Islet precursor cell (in vitro differentiated cells): Measurements from ENCODE around the gene PBX4.
A peak's percentile ranks its signal among the peaks of the same experiment; 100 is the strongest.

Experiments used
- DNase-seq: peaks from one replicate; pipeline ENCODE4 v3.0.0-alpha.2; 2018

Gene PBX4

GRCh38 chr19:19537075-19538048 lies 81.1 kb downstream of the PBX4 start:
- DNase-seq: no peak

DNA sequence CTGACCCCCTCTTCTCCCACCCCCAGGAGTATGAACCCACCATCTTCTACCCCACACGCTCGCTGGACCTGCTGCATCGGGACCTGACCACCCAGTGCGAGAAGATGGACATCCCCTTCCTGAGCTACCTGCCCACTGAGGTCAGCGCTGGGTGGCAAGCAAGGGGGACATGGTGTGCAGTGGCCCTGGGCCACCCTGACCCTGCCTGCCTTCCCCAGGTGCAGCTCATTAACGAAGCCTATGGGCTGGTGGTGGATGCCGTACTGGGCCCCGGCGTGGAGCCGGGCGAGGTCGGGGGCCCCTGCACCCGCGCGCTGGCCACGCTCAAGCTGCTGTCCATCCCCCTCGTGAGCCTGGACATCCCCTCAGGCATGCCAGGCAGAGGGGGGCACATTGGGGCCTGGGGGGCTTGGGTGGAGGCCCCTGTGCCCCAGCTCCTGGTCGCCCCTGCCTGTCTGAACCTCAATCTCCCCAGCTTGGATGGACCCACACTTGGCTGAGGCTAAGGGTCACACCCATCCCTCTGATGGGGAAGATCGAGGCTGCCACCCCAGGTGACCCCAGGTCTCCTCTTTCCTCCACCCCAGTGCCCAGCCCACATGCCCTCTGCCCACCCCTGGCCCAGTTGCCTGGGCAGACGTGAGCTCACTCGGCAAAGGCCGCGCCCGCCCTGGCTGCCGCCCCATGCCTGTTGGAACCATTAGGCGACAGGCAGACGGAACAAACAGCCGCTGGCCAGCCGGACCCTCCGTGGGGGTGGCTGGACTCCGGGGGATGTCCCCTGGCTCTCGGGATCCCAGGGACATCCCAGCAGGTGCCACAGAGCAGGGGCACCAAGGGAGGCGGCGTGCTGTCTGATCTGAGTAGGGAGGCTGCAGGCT lies 82.9 kb downstream of the PBX4 start:
- DNase-seq: no peak

- no peak for DNase-seq
Observed at GRCh38 chr19:19534556-19535265, 83.8 kb downstream of the PBX4 start.

GRCh38 chr19:19533841-19534240 lies 84.6 kb downstream of the PBX4 start:
- DNase-seq: no peak

GRCh38 chr19:19532806-19533701 lies 85.4 kb downstream of the PBX4 start:
- DNase-seq: no peak

GRCh38 chr19:19531951-19532805 lies 86.3 kb downstream of the PBX4 start:
- DNase-seq: peak; percentile 74

DNA sequence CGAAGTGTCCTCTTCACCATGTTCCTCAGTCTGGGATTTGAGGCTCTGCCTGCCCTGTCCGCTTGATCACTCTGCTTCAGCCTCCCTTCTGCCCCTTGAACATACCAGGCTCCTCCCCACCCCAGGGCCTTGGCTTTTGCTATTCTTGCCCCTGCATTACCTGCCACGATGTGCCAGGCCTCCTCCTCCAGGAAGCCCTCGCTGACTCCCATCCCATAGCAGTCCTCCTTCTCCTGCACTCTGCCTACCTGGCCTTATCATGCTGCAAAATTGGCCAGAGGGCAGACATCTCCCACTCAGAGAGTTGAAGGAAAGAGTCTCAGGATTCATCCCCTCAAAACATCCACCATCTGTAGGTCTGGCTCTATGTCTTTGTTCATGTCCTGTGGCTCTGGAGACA lies 87.6 kb downstream of the PBX4 start:
- no peak for DNase-seq

DNA sequence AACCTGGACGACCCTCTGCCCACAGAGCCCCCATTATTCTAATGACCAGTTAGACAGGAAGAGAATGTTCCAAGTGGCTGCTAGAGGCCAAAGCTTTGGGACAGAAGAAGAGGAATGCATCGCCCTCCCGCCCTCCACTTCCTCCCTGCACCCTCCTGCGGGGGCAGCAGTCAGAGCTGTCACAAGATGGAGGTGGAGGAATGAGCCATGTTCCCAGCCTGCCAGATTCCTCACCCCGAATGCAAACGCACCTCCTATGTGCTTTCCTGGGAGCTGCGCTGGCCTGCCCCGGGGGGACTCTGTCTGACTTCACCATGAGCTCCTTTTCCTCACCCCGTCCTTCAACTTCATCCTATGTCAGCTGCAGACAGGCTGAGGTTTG lies 88.1 kb downstream of the PBX4 start:
- DNase-seq: no peak

- DNase-seq: no peak
Observed at GRCh38 chr19:19529783-19530422, 88.6 kb downstream of the PBX4 start.

- peak; percentile 87 for DNase-seq
Observed at GRCh38 chr19:19528721-19529490, 89.6 kb downstream of the PBX4 start, which contains the start of gene YJEFN3. TSS of gene YJEFN3 (plus strand) at chr19:19528911. CDS start at chr19:19528933, 22 bp downstream.

DNA sequence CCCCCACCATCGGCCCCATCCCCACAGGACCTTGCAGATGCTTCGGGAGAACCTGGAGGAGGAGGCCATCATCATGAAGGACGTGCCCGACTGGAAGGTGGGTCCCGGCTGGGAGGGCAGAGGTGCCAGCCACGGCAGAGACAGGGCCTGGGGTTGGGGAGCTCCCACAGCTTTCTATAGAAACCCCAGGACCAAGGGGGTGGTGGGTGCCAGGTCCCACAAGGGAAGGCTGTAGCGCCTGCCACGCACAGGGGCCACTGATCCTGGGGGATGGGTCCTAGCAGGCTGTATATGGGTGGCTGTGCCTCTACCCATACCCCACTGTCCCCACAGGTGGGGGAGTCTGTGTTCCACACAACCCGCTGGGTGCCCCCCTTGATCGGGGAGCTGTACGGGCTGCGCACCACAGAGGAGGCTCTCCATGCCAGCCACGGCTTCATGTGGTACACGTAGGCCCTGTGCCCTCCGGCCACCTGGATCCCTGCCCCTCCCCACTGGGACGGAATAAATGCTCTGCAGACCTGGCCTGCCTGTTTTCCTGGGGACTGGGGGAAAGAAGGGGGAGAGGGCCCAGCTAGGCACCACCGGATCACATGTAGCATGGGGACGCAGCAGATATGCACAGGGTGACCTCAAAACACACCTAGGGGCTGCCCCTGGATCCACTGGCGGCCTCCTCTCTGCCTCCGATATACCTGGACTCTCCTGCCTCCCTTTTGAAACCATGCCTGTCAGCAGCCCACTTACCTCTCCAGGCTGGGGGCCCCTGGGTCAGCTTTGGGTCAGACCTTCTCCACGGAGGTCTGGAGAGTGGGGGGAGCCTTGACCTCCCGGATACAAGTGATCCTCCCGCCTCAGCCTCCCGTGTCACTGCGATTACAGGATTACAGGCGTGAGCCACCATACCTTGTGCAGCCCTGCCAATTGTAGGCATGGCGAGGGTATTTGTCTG lies 90.5 kb downstream of the PBX4 start:
- DNase-seq: no peak

- no peak for DNase-seq
Observed at GRCh38 chr19:19527371-19527656, 91.2 kb downstream of the PBX4 start.

GRCh38 chr19:19526581-19527370 lies 91.7 kb downstream of the PBX4 start:
- DNase-seq: no peak

DNA sequence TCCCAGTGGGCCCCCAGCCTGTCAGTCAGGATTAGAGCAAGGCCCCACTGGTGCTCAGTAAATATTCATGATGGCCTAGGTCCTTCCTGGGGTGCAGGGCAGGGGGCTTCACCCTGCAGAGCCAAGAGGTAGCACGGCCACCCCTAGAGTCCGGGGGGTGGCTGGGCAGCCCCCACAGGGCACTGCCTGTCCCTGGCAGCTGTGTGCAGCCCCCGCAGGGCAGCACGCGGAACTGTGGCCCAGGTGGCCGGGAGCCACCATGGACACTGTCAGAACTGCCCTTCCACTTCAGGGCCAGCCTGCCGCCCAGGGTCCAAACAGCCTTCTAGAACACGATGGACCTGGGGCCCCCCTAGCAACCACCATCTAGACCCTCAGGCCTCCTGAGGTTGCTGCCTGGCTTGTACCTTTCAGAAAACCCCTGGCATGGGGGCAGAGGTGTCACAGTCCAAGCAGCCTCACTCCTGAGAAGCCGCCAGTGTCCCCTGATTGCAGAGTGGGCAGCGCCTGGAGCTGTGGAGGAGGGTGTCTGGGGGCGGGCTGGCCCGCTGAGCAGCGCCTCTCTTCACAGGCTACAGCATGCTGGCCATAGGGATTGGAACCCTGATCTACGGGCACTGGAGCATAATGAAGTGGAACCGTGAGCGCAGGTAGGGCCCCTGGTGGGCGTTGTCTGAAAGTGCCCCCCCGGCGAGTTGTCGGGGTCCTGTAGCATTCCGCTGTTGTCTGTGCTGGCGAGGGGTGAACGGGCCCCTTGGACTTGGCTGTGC lies 92.7 kb downstream of the PBX4 start:
- DNase-seq: no peak

DNA sequence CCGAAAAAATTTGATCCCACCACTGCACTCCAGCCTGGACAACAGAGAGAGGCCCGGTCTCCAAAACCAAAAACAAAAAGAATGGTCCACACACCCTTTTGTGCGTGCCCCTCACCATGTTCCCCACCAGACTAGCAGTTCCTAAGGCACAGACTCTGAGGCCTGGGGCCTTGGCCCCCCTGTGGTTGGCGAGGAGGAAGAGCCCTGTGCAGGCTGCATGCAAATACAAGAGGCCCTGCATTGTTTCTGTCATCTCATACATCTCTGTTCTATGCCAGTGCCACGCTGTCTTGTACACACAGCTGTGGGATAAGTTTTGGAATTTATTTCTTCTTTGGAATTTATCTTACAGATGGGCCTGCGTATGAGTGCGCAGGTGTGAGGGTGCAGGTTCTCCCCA lies 94.4 kb downstream of the PBX4 start:
- no peak for DNase-seq

GRCh38 chr19:19523177-19523576 lies 95.3 kb downstream of the PBX4 start:
- DNase-seq: no peak

DNA sequence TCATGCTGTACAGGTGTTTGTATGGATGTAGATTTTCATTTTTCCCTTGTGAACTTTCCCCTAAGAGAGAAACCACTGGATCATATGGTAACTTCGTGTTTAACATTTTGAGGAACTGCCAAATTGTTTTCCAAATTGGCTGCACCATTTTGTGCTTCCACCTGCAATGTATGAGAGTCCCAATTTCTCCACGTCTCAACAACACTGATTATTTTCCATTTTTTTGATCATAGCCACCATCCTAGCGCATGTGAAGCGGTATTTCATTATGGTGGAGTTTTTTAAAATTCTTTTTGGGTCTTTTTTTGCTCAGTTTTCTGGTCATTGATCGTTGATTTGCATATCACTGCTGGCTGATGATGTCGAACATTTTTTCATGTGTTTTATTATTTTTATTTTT lies 97.5 kb downstream of the PBX4 start:
- DNase-seq: no peak
